HG02678 (cell line): ENCODE measurements around the gene SH2D1B.

Source experiments
- ATAC-seq: cut with Tn5 transposase; IDR thresholded peaks from one replicate; pipeline ENCODE4 v1.9.1; 2021; ENCODE audit warnings: mild to moderate bottlenecking, moderate library complexity; ENCODE audit not compliant: unreplicated experiment

Gene SH2D1B

GRCh38 chr1:162400790-162401355, 11.1 kb downstream of the SH2D1B start:
- no peak for ATAC-seq

GRCh38 chr1:162398999-162399580, 12.8 kb downstream of the SH2D1B start:
- ATAC-seq = no peak

- no peak for ATAC-seq
These were observed 13.9 kb downstream of the SH2D1B start for GRCh38 chr1:162397943-162398560.

DNA sequence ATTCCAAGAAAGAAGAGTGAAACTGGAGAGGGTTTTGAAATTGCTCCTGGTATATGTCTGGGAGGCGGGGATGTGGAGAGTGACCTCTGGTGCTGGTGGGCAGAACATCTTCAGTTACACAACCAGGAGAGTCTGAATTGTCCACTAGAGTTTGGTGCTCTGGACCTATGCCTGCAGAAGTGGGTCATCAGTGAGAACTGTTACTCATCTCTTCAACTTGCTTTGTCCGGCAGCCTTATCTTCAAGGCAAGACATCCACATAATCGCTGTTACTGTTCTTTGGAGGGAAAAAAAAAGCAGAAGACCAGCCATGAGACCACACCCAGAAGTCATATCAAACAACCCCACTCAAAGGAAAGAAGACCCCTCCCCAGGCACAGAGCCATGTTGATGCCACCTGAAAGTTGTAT, 14.9 kb downstream of the SH2D1B start:
- no peak for ATAC-seq

GRCh38 chr1:162396201-162396906, 15.6 kb downstream of the SH2D1B start:
- no peak for ATAC-seq

DNA sequence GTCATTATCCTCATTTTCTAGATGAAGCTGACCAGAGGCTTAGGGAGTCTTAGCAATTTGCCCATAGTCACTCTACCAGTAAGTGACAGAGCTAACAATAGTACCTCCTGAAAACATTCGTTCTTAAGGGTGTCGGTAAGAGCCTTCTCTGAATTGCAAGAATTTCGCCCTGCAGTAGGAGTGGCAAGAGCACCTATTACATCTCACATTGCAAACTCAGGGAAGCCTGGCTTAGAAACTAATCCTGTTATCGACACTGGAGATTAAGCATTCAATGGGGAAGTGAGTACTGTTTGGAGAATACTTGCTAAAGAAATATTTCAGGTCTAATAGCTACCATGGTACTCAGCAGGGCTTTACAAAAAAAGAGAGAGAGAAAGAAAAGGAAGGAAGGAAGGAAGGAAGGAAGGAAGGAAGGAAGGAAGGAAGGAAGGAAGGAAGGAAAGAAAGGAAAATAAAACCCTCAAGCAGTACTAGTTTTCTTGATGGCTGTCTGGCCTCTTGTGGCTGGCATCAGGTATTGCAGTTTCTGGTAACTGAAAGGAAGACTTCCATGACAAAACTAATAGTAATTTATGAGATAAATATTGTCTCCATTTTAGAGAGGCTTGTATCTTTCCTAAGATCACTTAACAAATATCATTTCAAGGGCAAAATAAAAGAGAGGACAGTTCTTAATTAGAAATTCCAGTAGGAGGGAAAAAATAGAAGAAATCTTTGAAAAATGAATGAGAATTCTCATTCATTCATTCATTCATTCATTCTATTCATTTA, 20.0 kb downstream of the SH2D1B start:
- ATAC-seq = no peak

- no peak for ATAC-seq
These were observed 21.3 kb downstream of the SH2D1B start for GRCh38 chr1:162390396-162391185.

GRCh38 chr1:162389971-162390370, 22.0 kb downstream of the SH2D1B start:
- ATAC-seq = no peak

- ATAC-seq = peak; percentile 52
These were observed 22.7 kb downstream of the SH2D1B start for GRCh38 chr1:162389021-162389818.

- ATAC-seq = no peak
These were observed 23.3 kb downstream of the SH2D1B start for GRCh38 chr1:162388615-162389014.

GRCh38 chr1:162388083-162388594, 23.8 kb downstream of the SH2D1B start:
- ATAC-seq = no peak

DNA sequence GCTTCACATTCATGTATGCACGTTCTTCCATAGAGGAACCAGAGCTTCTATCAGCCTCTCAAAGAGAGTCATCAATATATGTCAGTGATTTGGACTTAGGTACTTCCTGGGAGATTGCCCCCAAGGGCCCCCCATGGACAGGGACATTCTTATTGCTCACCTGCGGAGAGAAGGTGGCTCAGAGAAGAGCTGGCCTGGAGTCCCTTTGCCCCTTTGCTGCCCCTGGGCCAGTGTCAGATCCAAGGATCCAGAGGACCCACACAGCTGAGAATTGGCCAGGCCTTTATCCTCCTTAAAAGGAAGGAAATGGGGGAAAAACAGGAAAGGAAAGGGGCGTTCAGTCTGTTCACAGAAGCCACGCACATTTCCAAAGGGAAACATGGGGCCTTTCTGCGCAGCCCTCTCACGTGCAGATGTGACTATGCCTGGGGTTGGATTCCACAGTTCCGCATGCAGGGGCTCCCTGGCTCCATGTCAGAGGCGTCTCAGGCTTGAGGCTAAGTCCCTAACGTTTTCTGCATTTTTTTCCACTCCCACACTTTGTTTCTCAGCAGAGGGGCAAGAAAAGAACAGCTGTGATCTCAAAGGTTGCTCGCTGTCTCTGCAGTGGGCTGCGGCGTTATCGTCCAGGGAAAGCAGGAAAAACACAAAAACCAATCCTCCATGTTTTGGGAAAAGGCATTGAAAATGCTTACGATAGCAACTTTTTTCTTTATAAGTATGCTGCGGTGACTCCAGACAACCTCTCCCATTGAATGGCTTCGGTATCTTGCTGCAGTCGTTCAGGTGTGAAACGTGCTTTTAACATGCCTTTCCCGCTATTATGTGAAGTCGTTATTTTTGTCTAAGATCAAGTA, 24.5 kb downstream of the SH2D1B start:
- no peak for ATAC-seq

DNA sequence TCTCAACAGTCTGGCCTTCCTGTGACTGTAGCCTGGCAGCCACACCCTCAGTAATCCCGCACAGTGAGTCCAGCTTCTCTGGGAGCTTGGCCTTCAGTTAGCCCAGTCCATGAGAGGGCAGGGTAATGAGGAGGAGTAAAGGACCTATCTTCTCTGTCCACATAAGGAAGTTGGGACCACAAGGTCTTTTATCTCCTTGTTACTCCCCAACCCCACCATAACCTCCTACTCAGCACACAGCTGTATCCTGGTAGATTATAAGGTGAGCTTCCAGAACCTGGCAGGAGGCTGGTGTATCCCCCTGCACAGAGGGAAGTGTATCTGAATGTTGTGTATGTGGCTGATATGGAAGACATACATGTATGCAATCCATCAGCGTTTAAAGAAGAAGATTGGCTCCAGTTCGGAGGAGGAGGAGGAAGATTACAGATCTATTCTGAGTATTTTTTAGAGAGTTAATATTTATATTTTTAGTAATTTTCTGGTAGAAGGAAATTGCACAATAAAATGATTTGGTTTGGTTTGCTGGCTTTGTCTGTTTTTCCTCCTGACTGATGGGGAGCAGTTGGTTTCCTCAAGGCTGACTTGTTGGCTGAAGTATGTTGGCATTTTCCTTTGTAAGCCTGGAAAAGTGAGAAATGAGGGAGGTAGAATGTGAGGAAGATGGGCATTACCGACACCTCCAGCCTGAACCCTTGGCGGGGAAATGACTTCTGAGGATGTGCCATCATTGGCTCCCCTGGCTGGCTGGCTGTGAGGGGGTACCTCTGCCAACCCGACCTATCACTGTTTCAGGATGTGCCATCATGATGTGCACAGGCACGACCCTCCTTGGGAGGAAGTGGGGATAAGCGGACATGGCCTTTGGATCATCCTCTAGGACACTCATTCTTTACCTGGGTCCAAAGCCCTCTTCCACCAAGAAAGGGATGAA, 25.4 kb downstream of the SH2D1B start:
- no peak for ATAC-seq

DNA sequence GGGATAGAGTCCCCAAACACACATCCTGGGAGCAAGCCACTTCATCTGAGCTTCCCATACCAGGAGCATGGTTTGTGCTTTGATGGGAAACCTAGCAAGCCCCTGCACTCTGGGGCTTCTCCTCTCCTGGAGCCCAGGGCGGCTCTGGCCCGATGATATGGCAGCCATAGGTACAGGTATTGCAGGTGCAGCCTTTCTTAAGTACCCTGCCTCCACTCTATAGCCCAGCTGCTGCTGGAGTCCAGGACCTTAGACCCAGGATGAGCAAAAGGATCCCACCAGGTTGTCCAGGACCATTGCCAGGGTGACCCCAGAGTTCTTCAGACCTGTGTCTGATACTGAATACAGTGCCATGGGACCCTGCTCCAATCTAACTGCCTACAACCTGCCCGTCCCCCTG, 26.2 kb downstream of the SH2D1B start:
- no peak for ATAC-seq

DNA sequence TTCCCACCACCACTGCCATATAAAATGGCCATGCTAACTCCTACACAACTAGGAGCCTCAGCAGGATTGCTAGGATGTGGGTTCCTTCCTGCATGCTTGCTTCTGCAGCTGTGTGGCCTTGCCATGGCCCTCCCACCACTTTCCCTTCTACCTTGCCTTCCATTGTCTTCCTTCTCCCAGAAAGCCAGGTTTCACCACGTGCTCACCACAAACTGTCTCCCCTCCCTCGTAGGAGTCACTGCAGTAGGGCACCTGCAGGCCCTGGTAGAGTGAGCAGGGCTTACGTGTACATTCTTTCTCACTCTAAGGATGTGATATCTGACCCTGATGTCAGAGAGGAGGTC, 26.7 kb downstream of the SH2D1B start:
- ATAC-seq = no peak

DNA sequence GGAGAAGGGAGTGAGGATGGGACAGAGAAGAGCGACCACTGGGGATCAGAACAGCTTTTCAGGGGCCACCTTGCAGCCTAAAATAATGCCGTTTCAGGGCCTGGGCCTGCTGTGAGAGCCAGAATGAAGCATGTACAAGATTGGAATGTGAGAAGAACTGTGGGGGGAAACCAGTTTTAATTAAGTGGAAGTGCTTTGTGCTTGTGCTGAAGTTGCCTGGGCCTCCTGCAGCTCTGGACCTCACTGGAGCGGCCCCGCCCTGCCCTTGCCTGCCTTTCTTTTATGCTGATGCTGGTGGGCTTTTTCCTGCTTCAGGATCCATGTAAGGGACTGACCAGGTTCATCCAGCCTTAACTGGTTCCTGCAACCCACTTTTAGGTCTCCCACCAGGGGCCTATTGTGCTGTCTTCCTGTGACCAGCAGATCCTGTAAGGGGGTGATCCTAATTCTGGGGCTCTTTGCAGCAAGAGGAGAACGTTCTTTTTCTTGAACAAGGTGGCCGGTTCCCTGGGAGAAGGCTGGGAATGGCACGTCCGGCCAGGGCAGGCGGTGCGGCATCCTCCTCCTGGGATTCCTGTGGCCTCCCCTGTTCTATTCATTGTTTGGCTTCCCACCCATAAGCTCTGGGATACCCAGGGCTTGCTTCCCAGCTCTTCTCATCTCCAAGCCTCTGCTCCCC, 27.2 kb downstream of the SH2D1B start:
- ATAC-seq = no peak

DNA sequence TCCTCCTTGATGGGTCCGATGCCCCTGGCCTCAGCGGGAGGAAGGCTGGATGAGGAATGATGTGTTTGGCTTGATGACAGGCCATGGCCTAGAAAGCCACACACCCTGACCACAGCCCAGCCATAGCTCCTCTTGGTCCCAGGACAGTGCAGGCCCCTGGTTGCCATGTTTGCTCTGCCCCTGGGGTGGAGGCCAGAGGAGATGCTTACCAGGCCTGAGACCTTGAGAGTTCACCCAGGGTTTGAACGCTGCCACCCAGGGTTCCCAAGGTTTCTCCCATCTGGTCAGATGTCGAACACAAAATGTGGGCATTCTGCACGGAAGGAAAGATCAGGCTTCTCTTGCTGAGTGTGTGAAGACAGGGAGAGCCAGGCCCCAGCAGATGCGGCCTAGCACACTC, 27.8 kb downstream of the SH2D1B start:
- ATAC-seq = no peak
